Measurements from ENCODE around the gene PEX14.

DNA sequence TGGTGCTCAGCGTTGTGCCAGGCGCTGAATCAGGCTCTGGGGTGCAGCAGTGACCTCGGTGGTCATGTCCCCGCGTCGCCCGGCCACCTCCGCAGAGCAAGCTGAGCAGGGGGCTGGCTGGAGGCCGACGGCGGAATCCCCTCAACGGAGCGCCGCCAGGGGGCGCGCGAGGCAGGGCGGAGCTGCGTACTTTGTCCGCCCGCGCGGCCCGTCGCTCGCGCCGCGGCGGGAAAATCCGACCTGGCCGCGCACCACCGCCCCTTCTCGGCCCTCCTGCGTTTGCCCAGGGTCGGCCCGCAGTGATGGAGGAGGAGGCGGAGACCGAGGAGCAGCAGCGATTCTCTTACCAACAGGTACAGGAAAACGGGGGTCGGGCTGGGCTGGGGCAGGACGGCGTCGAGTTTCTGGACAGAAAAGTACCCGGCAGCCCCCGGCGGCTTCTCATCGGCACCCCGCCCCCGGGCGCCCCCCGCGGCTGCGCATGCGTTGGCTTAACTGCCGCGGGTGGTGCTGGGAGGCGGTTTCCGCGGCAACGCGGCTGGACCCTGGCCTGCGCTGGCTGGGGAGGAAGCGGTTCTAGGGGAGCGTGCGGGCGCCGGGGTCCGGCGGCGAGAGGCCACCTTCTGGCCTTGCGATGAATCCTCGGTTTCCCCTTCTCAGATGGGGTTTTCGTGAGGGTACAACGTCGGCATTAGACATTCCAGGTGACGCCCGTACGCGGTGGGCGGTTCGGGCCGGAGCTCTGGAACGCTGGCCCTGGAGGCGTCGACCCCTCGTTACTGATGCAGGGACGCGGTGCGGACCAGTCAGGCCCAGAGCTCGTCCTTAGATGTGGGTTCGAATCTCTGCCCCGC lies 44.3 kb upstream of the PEX14 start, which contains the start of gene CENPS:
- TF ChIP-seq, protein P1, sequence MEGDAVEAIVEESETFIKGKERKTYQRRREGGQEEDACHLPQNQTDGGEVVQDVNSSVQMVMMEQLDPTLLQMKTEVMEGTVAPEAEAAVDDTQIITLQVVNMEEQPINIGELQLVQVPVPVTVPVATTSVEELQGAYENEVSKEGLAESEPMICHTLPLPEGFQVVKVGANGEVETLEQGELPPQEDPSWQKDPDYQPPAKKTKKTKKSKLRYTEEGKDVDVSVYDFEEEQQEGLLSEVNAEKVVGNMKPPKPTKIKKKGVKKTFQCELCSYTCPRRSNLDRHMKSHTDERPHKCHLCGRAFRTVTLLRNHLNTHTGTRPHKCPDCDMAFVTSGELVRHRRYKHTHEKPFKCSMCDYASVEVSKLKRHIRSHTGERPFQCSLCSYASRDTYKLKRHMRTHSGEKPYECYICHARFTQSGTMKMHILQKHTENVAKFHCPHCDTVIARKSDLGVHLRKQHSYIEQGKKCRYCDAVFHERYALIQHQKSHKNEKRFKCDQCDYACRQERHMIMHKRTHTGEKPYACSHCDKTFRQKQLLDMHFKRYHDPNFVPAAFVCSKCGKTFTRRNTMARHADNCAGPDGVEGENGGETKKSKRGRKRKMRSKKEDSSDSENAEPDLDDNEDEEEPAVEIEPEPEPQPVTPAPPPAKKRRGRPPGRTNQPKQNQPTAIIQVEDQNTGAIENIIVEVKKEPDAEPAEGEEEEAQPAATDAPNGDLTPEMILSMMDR (IDR thresholded peaks at IDR 0.05 in 2 of 3, conservative IDR thresholded peaks at IDR 0.05 in 1 of 3; ENCODE audit: borderline replicate concordance in 1 of 3, insufficient read depth in 1 of 3, low read depth in 2 of 3, low read length in 2 of 3): peak; percentile 76 to 86 (median 84)
- TF ChIP-seq, protein P2, sequence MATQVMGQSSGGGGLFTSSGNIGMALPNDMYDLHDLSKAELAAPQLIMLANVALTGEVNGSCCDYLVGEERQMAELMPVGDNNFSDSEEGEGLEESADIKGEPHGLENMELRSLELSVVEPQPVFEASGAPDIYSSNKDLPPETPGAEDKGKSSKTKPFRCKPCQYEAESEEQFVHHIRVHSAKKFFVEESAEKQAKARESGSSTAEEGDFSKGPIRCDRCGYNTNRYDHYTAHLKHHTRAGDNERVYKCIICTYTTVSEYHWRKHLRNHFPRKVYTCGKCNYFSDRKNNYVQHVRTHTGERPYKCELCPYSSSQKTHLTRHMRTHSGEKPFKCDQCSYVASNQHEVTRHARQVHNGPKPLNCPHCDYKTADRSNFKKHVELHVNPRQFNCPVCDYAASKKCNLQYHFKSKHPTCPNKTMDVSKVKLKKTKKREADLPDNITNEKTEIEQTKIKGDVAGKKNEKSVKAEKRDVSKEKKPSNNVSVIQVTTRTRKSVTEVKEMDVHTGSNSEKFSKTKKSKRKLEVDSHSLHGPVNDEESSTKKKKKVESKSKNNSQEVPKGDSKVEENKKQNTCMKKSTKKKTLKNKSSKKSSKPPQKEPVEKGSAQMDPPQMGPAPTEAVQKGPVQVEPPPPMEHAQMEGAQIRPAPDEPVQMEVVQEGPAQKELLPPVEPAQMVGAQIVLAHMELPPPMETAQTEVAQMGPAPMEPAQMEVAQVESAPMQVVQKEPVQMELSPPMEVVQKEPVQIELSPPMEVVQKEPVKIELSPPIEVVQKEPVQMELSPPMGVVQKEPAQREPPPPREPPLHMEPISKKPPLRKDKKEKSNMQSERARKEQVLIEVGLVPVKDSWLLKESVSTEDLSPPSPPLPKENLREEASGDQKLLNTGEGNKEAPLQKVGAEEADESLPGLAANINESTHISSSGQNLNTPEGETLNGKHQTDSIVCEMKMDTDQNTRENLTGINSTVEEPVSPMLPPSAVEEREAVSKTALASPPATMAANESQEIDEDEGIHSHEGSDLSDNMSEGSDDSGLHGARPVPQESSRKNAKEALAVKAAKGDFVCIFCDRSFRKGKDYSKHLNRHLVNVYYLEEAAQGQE (IDR thresholded peaks at IDR 0.05; ENCODE audit: low read depth): no peak
- peak; percentile 70 for TF ChIP-seq POLR2A (IDR thresholded peaks at IDR 0.05; ENCODE audit: borderline replicate concordance, extremely low read depth, insufficient read depth, insufficient read length)
